Fibroblast of skin of left biceps (primary cell): ENCODE data around the gene SLC25A30.
"Not testable (repeated sequence)": the region's sequence is repeated elsewhere in the genome, so short reads cannot be mapped to it uniquely, and the experiment has no call there.

Experiments
- DNase-seq, 2 experiments: peaks; one replicate each; pipeline ENCODE4 v3.0.0-alpha.2; 2013; ENCODE audit warnings: low read depth in 2 of 2

The SLC25A30 gene

DNA sequence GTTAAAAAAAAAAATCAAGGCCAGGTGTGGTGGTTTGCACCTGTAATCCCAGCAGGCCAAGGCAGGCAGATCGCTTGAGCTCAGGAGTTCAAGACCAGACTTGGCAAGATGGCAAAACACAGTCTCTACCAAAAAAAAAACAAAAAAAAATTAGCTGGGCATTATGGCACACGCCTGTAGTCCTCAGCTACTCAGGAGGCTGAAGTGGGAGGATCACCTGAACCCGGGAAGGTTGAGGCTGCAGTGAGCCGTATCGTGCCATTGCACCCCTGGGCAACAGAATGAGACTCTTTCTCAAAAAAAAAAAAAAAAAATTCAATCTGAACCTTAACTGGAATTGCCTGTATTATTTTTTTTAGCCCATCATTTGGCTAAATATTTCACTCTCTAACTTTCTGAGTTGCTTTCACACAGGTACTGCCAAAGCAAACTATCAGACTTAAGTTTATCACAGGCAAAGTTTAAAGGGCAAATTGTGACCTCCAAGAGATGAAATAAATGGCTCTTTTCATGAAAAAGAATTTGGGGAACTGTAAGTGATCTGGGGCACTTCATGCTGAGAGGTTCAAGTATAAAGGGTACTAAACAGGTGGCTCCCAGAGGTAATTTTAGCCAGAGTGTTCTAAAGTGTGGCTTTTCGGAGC lies 14.7 kb upstream of the SLC25A30 start:
- no peak for DNase-seq

- DNase-seq, result not testable (repeated sequence)
Measured at GRCh38 chr13:45426056-45426841, 8.1 kb upstream of the SLC25A30 start.

DNA sequence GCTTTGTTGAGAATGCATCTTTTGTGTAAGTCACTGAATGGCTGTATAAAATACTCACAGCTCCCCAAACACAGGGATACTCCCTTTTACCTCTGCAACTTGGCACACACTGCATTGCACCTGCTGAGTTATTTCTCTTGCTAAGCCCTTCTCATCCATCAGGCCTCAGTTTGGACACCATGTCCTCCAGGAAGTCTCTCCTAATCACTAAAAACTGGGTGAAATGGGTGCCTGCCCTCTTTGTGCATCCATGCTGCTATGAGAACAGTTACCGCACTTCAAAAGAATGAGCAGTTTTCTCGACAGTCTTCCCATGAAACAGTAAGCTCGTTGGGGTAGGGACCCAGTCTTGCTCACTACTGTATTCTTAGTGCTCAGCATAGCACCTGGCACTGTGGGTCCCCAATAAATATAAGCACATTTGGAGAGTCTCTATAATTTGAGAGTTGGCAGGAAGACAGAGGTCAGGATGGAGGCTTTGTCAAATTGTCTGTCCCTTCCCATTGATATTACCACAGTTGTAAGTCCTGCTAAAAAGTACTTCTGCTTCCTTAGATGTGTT lies 4.6 kb upstream of the SLC25A30 start:
- no peak for DNase-seq

GRCh38 chr13:45419945-45420344 lies 1.8 kb upstream of the SLC25A30 start:
- DNase-seq, result no peak

DNA sequence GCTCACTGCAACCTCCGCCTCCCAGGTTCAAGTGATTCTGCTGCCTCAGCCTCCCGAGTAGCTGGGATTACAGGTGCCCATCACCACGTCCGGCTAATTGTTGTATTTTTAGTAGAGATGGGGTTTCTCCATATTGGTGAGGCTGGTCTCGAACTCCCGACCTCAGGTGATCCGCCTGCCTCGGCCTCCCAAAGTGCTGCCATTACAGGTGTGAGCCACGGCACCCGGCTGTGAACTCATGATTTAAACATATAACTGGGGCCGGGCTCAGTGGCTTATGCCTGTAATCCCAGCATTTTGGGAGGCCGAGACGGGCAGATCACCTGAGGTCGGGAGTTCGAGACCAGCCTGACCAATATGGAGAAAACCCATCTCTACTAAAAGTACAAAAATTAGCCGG lies 1.2 kb upstream of the SLC25A30 start:
- not testable (repeated sequence) for DNase-seq

DNA sequence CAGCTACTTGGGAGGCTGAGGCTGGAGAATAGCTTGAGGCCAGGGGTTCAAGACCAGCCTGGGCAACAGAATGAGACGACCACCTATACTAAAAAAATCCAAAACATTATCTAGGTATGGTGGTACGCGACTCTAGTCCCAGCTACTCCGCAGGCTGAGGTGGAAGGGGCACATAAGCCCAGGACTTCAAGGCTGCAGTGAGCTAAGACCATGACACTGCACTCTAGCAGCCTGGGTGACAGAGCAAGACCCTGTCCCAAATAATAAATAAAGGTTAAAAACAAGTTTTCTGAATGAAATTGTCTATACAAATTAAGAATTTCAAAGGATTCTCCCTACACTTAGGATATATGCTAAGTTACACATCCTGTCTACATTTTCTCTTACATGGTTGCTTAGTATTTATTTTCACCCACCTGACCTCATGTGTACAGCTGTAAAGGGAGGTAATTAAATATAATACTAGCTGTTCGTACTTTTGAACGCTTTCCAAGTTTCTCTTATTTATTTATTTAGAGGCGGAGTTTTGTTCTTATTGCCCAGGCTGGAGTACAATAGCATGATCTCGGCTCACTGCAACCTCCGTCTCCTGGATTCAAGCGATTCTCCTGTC lies 1.6 kb downstream of the SLC25A30 start:
- DNase-seq, result no peak

GRCh38 chr13:45415112-45415511 lies 3.1 kb downstream of the SLC25A30 start:
- DNase-seq, result no peak

DNA sequence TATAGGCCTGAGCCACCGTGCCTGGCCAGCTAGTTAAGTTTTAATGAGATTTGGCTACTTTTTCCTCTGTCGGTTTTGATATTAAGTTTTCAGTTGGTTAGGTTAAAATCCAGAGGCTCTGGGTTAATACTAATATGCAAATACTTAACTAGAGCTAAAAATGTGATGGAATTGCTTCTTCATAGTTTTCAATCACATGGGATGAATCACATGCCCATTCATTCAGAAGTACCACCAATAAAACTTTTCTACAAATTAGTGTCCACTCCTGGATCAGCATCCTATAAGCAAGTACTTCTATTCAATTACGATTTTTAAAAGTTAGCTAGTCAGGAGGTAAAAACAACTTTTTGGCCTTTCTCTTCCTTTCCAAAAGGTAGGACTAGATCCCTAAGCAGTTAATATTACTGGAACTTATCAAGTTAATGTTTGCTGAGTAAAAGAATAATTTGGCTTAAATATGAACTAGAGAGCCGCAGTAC lies 4.3 kb downstream of the SLC25A30 start:
- no peak for DNase-seq

GRCh38 chr13:45412274-45413049 lies 5.7 kb downstream of the SLC25A30 start:
- DNase-seq, result no peak

- DNase-seq, result no peak
Measured at GRCh38 chr13:45411631-45412030, 6.5 kb downstream of the SLC25A30 start.

DNA sequence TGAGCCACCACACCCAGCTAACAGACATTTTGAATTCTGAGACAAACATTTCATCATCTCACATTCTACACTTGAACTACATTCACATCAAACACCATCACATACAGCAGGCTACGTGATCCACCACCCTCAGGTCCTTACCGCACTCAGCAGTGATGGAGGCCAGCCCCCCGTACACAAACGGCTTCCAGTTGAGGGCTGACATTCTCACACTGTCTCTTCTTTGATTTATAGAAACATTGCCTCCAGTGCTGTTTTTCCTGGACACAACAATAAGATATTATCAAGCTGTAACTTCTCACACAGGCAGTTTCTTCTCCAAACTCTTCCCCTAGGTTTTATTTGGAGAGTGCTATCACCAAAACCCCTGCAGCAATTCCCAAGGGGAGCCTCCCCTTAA lies 7.0 kb downstream of the SLC25A30 start:
- DNase-seq, result no peak

GRCh38 chr13:45410466-45410865 lies 7.7 kb downstream of the SLC25A30 start:
- DNase-seq, result no peak

- no peak for DNase-seq
Measured at GRCh38 chr13:45410001-45410400, 8.2 kb downstream of the SLC25A30 start.

DNA sequence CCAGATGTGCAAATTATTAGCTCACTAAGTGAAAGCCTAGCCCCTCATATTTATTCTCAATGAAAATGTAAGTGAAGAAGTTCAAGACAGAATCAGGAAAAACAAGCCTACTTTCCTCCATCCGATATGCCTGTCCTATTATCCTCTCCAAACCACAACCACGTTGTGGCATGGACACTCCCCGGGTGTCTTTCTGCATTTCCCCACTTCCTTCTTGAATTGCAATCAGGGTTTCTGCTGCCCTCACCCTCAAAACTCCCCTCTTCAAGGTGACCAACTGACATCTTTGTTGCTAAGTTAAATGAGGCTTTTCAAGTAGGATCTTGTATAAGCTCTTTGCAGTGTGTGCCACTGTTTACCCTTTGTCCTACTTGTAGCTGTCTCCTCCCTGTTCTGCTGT lies 11.8 kb downstream of the SLC25A30 start:
- no peak for DNase-seq

DNA sequence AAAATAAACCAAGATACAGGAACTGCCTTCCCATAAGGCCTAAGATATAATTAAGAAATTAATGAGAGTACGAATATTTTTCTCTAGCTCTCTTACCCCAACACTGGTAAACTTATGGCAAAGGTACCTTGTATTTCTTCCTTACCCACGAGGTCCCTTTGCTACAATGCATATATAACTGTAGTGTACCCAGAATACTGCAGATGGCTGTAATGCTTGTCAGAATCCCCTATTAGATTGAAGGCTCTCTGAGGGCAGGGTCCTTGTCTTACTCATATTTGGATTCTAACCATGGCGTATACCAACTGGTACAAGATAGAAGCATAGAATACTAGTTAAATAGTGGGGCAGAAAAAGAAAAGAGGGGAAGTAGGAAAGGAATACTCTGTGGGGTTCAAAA lies 15.1 kb downstream of the SLC25A30 start:
- no peak for DNase-seq

- DNase-seq, result no peak
Measured at GRCh38 chr13:45402641-45403040, 15.5 kb downstream of the SLC25A30 start.

- no peak for DNase-seq
Measured at GRCh38 chr13:45401314-45401713, 16.9 kb downstream of the SLC25A30 start.

GRCh38 chr13:45398877-45399276 lies 19.3 kb downstream of the SLC25A30 start:
- no peak for DNase-seq

DNA sequence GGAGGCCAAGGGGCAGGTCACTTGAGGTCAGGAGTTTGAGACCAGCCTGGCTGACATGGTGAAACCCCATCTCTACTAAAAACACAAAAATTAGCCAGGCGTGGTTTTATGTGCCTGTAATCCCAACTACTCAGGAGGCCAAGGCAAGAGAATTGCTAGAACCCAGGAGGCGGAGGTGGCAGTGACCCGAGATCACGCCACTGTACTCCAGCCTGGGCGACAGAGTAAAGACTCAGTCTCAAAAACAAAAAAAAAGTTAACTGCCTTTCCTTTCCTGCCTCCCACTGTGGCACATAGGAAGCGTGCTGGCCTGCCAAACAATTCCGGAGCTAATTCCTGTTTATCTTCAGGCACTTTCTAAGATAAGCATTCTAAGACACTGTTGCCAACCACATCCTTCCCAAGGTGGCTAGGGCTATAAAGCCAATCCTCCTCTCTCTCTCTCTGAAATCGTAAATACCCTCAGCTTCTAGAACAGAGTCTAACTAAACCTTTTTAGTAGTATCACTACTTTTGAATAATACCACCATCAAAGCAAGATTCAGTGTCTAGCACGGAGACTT lies 21.6 kb downstream of the SLC25A30 start:
- DNase-seq, result no peak

DNA sequence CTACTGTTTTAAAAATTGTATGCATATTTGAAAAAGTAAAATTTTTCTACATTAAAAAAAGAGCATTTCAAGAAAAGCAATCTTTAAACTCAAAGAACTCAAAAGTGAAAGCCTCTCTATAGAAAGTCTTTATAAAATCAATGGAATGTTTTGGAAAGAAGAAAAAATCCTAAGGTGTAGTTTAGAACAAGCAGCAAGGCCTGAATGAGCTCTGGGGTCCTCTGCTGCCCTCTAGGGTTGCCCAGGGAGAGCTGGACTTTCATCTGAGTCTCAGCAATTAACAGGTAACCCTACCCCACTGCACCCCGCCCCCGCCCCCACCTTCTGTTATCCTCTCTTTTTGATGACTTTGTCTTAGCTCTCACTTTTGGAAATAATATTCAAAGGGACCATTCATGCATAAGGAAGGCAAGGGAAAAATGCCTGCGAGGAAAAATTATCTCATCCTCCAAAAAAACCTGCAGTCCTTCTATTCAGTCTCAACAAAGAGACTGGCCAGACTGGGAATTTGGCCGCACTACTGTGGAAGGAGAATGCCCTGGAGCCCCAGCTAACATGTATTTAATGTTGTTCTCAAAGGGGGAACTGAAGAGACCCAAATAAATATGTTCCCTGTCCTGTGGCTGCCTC lies 24.1 kb downstream of the SLC25A30 start:
- no peak for DNase-seq

DNA sequence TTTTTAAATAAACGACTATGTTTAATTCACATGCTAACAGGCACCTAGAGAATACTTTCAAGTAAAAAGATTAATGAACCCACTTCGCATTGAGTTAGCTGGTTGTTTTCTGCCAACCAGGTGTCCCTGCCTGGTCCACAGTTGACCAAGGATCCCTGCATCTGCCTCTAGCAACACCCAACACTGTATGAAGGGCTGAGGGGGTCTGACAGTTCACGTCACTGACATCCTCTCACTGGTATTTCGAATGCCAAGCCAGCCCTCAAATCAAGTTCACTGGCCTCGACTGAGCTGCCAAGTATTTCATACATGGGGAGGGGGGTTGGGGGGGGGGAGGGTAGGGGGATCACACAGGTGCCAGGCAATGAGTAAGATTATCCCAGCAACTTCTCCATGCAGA lies 25.4 kb downstream of the SLC25A30 start:
- no peak for DNase-seq
